Hepatocyte (in vitro differentiated cells): ENCODE results near the gene SPAG5. TPM values are rescaled to one million over a fixed set of nuclear protein-coding genes. Genes with fewer than 3 reads are reported as not detected.

Experiments used
- DNase-seq: peaks from one replicate; pipeline ENCODE4 v3.0.0-alpha.2; 2016; ENCODE audit warnings: low spot score
- H2AFZ ChIP-seq: fragments of 200-600 bp; sonication (generic); 2 replicates; pipeline ENCODE4 v1.6.0; 2016; ENCODE audit warnings: antibody characterized with exemption, mild to moderate bottlenecking
- H3K27ac ChIP-seq: fragments of 200-600 bp; sonication (generic); 2 replicates; pipeline ENCODE4 v1.5.1; 2016; ENCODE audit warnings: mild to moderate bottlenecking
- H3K27me3 ChIP-seq: fragments of 200-600 bp; sonication (generic); 2 replicates; pipeline ENCODE4 v1.6.1; 2016
- H3K36me3 ChIP-seq: fragments of 200-600 bp; sonication (generic); replicated peaks from 2 replicates; pipeline ENCODE4 v1.5.1; 2016; ENCODE audit warnings: low read depth; ENCODE audit not compliant: insufficient read depth
- H3K4me1 ChIP-seq: fragments of 200-600 bp; sonication (generic); 2 replicates; pipeline ENCODE4 v1.5.1; 2016; ENCODE audit warnings: mild to moderate bottlenecking, moderate library complexity; ENCODE audit not compliant: insufficient read depth
- H3K4me2 ChIP-seq: fragments of 200-600 bp; sonication (generic); 2 replicates; pipeline ENCODE4 v1.6.0; 2016
- H3K4me3 ChIP-seq: fragments of 200-600 bp; sonication (generic); 2 replicates; pipeline ENCODE4 v1.5.1; 2016; ENCODE audit warnings: mild to moderate bottlenecking
- H3K79me2 ChIP-seq: fragments of 200-600 bp; sonication (generic); 2 replicates; pipeline ENCODE4 v1.6.0; 2017; ENCODE audit warnings: mild to moderate bottlenecking
- H3K9me2 ChIP-seq: fragments of 200-600 bp; sonication (generic); replicated peaks from 2 replicates; pipeline ENCODE4 v1.6.0; 2017; ENCODE audit warnings: mild to moderate bottlenecking; ENCODE audit not compliant: insufficient read depth
- H3K9me3 ChIP-seq: fragments of 200-600 bp; sonication (generic); 2 replicates; pipeline ENCODE4 v1.5.1; 2016; ENCODE audit warnings: low read depth, mild to moderate bottlenecking
- H4K20me1 ChIP-seq: fragments of 200-600 bp; sonication (generic); 2 replicates; pipeline ENCODE4 v1.6.0; 2016; ENCODE audit warnings: mild to moderate bottlenecking; ENCODE audit not compliant: insufficient read depth, poor library complexity, severe bottlenecking
- EZH2 ChIP-seq: fragments of 200-600 bp; sonication (generic); IDR thresholded peaks from 2 replicates; pipeline ENCODE4 v1.6.1; 2016; ENCODE audit warnings: antibody characterized with exemption, mild to moderate bottlenecking, borderline replicate concordance
- EZH2phosphoT487 ChIP-seq: fragments of 200-600 bp; sonication (generic); IDR thresholded peaks from one replicate; pipeline ENCODE4 v1.6.1; 2018; ENCODE audit warnings: antibody characterized with exemption, mild to moderate bottlenecking, low read depth, moderate library complexity; ENCODE audit not compliant: unreplicated experiment, severe bottlenecking
- WGBS: methylation state at CpG from one replicate; pipeline ENCODE4 v1.1.6; 2016; ENCODE audit warnings: low lambda C conversion rate; ENCODE audit errors: missing lambda C conversion rate; 5-methylcytosine and 5-hydroxymethylcytosine counted together
- polyA plus RNA-seq: library from polyadenylated mRNA; unstranded; fragments of >200 nt; fragmentation: Nextera tagmentation; extraction: Ambion mirVana; gene quantifications from 2 replicates; pipeline ENCODE4 v1.2.1, GENCODE V29; 2016
- total RNA-seq: library from RNA; depleted of rRNA; stranded (reverse); fragments of >200 nt; gene quantifications from 2 replicates; pipeline ENCODE4 v1.2.3, GENCODE V29; 2014
- TF ChIP-seq, protein P1 (sequence below): fragments of 200-600 bp; sonication (generic); IDR thresholded peaks from 2 replicates; pipeline ENCODE4 v1.5.1; 2016; ENCODE audit warnings: antibody characterized with exemption, mild to moderate bottlenecking; ENCODE audit not compliant: poor library complexity

The SPAG5 gene, protein sequence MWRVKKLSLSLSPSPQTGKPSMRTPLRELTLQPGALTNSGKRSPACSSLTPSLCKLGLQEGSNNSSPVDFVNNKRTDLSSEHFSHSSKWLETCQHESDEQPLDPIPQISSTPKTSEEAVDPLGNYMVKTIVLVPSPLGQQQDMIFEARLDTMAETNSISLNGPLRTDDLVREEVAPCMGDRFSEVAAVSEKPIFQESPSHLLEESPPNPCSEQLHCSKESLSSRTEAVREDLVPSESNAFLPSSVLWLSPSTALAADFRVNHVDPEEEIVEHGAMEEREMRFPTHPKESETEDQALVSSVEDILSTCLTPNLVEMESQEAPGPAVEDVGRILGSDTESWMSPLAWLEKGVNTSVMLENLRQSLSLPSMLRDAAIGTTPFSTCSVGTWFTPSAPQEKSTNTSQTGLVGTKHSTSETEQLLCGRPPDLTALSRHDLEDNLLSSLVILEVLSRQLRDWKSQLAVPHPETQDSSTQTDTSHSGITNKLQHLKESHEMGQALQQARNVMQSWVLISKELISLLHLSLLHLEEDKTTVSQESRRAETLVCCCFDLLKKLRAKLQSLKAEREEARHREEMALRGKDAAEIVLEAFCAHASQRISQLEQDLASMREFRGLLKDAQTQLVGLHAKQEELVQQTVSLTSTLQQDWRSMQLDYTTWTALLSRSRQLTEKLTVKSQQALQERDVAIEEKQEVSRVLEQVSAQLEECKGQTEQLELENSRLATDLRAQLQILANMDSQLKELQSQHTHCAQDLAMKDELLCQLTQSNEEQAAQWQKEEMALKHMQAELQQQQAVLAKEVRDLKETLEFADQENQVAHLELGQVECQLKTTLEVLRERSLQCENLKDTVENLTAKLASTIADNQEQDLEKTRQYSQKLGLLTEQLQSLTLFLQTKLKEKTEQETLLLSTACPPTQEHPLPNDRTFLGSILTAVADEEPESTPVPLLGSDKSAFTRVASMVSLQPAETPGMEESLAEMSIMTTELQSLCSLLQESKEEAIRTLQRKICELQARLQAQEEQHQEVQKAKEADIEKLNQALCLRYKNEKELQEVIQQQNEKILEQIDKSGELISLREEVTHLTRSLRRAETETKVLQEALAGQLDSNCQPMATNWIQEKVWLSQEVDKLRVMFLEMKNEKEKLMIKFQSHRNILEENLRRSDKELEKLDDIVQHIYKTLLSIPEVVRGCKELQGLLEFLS
- total RNA-seq (13.9 and 16.3 TPM in 2 replicates), polyA plus RNA-seq (17.9 and 19.2 TPM in 2 replicates)

DNA sequence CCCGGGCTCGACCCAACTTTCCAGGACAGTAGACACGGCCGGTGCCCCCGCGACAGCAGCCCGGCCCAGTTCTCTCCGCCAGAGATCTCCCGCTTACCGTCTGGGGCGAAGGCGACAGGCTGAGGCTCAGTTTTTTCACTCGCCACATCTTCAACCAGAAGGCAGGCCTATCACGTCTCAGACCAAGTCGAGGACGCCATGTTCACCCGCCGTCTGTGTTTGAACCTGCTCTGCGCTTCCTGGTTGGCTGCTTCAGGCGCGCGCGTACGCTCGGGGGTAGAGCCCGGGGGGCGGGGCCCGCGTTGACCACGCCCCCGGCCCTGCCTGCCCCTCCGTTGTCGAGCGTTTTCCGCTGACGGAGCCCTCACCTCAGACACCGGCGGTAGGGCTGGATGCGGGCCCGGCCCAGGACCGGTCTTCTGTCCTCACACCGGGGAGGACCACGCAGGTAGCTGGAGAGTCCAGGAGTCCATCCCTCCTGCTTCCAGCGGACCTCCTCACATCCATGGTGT, at the start of gene SPAG5:
TSS of gene SPAG5 (minus strand) at position 227 of the 512 bp plus-strand sequence. CDS start at position 148, 79 bp downstream.
- Histone ChIP-seq H3K27ac (peak within 1 kb of the TSS; percentile 90), H3K4me3 (peak within 1 kb of the TSS; percentile 37)

DNA sequence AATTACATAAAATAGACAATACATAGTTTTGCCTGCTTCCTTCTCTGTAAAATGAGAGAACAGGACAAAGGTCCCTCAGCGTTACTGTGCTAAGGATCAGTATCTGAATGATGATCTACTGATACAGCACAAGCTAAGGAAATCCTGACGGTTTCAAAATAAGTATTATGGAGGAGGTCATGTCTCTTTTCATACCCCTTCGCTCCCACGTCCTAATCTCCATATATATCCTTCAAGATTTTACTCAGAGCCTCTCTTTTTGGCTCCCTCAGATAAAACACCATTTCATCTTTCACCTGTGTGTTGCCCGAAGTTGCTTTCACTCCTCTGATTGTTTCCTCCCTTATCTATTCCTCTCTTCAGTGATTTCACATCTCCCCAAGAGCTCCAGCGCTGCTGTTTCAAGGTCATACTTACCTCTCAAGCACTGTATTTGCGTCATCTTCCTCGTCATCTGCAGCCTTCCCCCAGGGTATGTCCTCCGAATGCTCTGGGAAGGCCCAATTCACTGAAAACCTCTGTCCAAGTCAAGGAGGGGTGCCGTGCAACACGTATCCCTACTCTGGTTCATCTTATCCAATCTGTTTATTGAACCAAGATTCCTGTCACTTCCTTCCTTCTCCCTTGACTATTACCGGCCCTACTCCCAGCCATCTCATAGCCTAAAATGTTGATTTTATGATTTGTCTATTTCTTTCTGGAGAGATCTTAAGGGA, 47.4 kb upstream of the SPAG5 start:
- WGBS, result 72% methylated on average over 12 of the region's 12 CpGs
- Histone ChIP-seq H3K4me1 (peaks cover 19% of the 10 kb centered on the region), H4K20me1 (peaks cover 2% of the 10 kb centered on the region), H3K4me3 (no peak overlapping the region), H3K27me3 (no peaks in the 10 kb centered on the region), H3K27ac (peak overlapping the region; percentile 94), H3K79me2 (peaks cover 37% of the 10 kb centered on the region), H3K36me3 (no peaks in the 10 kb centered on the region), H3K4me2 (peak overlapping the region; percentile 77), H3K9me2 (no peaks in the 10 kb centered on the region), H2AFZ (peak overlapping the region; percentile 33), H3K9me3 (no peaks in the 10 kb centered on the region)
- TF ChIP-seq, protein P1, sequence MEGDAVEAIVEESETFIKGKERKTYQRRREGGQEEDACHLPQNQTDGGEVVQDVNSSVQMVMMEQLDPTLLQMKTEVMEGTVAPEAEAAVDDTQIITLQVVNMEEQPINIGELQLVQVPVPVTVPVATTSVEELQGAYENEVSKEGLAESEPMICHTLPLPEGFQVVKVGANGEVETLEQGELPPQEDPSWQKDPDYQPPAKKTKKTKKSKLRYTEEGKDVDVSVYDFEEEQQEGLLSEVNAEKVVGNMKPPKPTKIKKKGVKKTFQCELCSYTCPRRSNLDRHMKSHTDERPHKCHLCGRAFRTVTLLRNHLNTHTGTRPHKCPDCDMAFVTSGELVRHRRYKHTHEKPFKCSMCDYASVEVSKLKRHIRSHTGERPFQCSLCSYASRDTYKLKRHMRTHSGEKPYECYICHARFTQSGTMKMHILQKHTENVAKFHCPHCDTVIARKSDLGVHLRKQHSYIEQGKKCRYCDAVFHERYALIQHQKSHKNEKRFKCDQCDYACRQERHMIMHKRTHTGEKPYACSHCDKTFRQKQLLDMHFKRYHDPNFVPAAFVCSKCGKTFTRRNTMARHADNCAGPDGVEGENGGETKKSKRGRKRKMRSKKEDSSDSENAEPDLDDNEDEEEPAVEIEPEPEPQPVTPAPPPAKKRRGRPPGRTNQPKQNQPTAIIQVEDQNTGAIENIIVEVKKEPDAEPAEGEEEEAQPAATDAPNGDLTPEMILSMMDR, result no peak
- no peak for TF ChIP-seq EZH2phosphoT487
- TF ChIP-seq EZH2, result no peak
- peak; percentile 35 for DNase-seq

More for the DNA sequence above, at the start of gene SPAG5:
- no peak for TF ChIP-seq EZH2phosphoT487
- no peak for TF ChIP-seq EZH2
- peak within 1 kb of the TSS; percentile 86 for H2AFZ ChIP-seq
- no peaks in the 10 kb centered on the region for H3K27me3 ChIP-seq
- H3K4me1 ChIP-seq, result no peaks in the 10 kb centered on the region
- no peaks in the 10 kb centered on the region for H3K9me2 ChIP-seq
- no peaks in the 10 kb centered on the region for H4K20me1 ChIP-seq
- no peaks in the 10 kb centered on the region for H3K9me3 ChIP-seq
- peak within 1 kb of the TSS; percentile 86 for H3K4me2 ChIP-seq
- 1% methylated on average over 44 of the region's 44 CpGs for WGBS
- peaks cover 21% of the 10 kb centered on the region for H3K79me2 ChIP-seq
- no peaks in the 10 kb centered on the region for H3K36me3 ChIP-seq
- peak; percentile 97 for DNase-seq

DNA sequence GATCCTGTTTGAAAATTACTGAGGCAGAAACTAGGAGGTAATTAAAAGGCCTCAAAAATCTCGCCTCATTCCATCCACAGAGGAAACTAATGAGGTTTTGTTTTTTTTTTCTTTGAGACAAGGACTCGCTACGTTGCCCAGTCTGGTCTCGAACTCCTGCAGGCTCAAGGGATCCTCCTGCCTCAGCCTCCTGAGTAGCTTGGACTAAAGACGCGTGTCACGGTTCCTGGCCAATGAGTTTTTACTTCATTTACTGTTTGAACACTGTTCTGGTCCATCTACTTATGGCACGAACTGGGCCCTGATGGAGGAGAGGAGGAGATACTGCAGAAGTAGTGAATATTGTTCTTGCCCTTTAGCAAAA, 46.7 kb upstream of the SPAG5 start:
- no peaks in the 10 kb centered on the region for H3K9me3 ChIP-seq
- no peak for DNase-seq
- peaks cover 40% of the 10 kb centered on the region for H3K79me2 ChIP-seq
- peak overlapping the region; percentile 20 for H3K4me3 ChIP-seq
- no peaks in the 10 kb centered on the region for H3K27me3 ChIP-seq
- no peaks in the 10 kb centered on the region for H3K9me2 ChIP-seq
- peak overlapping the region; percentile 94 for H3K27ac ChIP-seq
- no peaks in the 10 kb centered on the region for H3K36me3 ChIP-seq
- peaks cover 2% of the 10 kb centered on the region for H4K20me1 ChIP-seq
- peak overlapping the region; percentile 77 for H3K4me2 ChIP-seq
- H3K4me1 ChIP-seq, result peaks cover 19% of the 10 kb centered on the region
- H2AFZ ChIP-seq, result peak overlapping the region; percentile 68
- TF ChIP-seq EZH2phosphoT487 (no peak), EZH2 (no peak)
- TF ChIP-seq, protein P1, result no peak
- WGBS, result 69% methylated on average over 8 of the region's 8 CpGs
